Osteocyte (in vitro differentiated cells): ENCODE results near the gene PTPRF. TPM values are rescaled to one million over a fixed set of nuclear protein-coding genes. Genes with fewer than 3 reads are reported as not detected.

Source experiments
- DNase-seq: peaks from one replicate; pipeline ENCODE4 v3.0.0; 2021; ENCODE audit warnings: mixed read lengths; ENCODE audit not compliant: unreplicated experiment; ENCODE audit errors: extremely low spot score
- H3K27ac Mint-ChIP-seq: one replicate; pipeline ENCODE4 v1.8.0; 2021; ENCODE audit warnings: mild to moderate bottlenecking, mixed read lengths; ENCODE audit not compliant: unreplicated experiment
- H3K27me3 Mint-ChIP-seq: one replicate; pipeline ENCODE4 v1.8.0; 2021; ENCODE audit warnings: mixed read lengths; ENCODE audit not compliant: unreplicated experiment
- H3K36me3 Mint-ChIP-seq: one replicate; pipeline ENCODE4 v1.8.0; 2021; ENCODE audit warnings: mixed read lengths; ENCODE audit not compliant: unreplicated experiment
- H3K4me1 Mint-ChIP-seq: one replicate; pipeline ENCODE4 v1.8.0; 2021; ENCODE audit warnings: mixed read lengths; ENCODE audit not compliant: unreplicated experiment
- H3K4me3 Mint-ChIP-seq: one replicate; pipeline ENCODE4 v1.8.0; 2021; ENCODE audit warnings: mild to moderate bottlenecking, moderate library complexity, mixed read lengths; ENCODE audit not compliant: unreplicated experiment
- H3K9me3 Mint-ChIP-seq: one replicate; pipeline ENCODE4 v1.8.0; 2021; ENCODE audit warnings: mixed read lengths; ENCODE audit not compliant: unreplicated experiment
- total RNA-seq: library from RNA; stranded (reverse); gene quantifications from 2 replicates; pipeline ENCODE4 v1.2.1, GENCODE V29; 2021
- TF ChIP-seq, protein P1 (sequence below): fragments of 200-600 bp; sonication (generic); IDR thresholded peaks from 2 replicates; pipeline ENCODE4 v1.5.0; 2021; ENCODE audit warnings: antibody characterized with exemption, mild to moderate bottlenecking, moderate library complexity

The PTPRF gene
- total RNA-seq, 1 donor from 2014 or later = 37.3 TPM

GRCh38 chr1:43541141-43541540 is 10.5 kb downstream of the PTPRF start:
- DNase-seq = no peak
- no peak overlapping the region for H3K4me3 Mint-ChIP-seq
- H3K9me3 Mint-ChIP-seq = no peaks in the 10 kb centered on the region
- no peaks in the 10 kb centered on the region for H3K4me1 Mint-ChIP-seq
- H3K27ac Mint-ChIP-seq = no peak overlapping the region
- peaks cover 5% of the 10 kb centered on the region for H3K36me3 Mint-ChIP-seq
- H3K27me3 Mint-ChIP-seq = no peaks in the 10 kb centered on the region
- TF ChIP-seq, protein P1, sequence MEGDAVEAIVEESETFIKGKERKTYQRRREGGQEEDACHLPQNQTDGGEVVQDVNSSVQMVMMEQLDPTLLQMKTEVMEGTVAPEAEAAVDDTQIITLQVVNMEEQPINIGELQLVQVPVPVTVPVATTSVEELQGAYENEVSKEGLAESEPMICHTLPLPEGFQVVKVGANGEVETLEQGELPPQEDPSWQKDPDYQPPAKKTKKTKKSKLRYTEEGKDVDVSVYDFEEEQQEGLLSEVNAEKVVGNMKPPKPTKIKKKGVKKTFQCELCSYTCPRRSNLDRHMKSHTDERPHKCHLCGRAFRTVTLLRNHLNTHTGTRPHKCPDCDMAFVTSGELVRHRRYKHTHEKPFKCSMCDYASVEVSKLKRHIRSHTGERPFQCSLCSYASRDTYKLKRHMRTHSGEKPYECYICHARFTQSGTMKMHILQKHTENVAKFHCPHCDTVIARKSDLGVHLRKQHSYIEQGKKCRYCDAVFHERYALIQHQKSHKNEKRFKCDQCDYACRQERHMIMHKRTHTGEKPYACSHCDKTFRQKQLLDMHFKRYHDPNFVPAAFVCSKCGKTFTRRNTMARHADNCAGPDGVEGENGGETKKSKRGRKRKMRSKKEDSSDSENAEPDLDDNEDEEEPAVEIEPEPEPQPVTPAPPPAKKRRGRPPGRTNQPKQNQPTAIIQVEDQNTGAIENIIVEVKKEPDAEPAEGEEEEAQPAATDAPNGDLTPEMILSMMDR = no peak

GRCh38 chr1:43541721-43542401 is 11.2 kb downstream of the PTPRF start:
- Mint-ChIP-seq H3K36me3 (peaks cover 5% of the 10 kb centered on the region), H3K27ac (no peak overlapping the region), H3K4me1 (no peaks in the 10 kb centered on the region), H3K27me3 (no peaks in the 10 kb centered on the region), H3K9me3 (no peaks in the 10 kb centered on the region), H3K4me3 (no peak overlapping the region)
- no peak for DNase-seq
- TF ChIP-seq, protein P1 = no peak

DNA sequence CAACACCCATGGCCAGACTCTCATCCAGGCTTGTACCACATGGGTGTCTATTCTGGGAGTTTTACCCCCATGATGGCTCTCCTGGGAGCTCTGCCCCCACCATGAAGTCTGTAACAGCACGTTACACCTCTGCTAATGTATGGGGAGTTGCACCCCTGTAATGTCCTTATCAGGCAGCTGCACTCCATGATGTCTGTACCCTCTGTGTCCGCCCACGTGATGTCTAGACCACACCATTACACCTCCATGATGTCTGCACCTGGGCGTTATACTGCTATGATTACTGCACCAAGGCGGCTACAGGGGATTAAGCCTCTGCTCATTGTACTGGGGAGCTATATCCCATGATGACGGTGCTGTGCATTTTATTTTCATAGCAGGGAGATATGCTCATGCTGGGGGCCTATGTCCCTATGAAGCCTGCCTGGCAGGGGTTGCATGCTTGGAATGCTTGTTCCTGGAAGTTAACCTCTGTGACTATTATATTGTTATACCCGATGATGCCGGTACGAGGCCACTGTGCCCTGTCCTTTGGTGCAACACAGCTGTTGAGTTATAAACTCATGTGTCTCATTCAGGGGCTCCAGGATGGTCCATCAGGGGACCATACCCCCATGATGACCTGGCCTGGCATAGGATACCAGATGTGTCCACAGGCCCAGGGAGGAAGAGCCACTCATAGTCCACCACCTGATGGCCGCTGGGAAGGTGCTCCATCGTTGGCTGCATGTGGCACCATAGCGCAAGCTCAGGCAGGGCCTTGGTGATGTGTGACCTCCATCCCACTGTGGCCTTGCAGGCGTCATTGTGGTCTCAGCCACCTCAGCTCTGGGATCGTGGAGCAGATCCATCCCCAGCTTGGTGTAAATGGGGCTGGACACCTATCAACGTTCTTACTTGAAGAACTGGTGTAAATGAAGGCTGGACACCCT is 12.1 kb downstream of the PTPRF start:
- H3K36me3 Mint-ChIP-seq = peaks cover 5% of the 10 kb centered on the region
- H3K27ac Mint-ChIP-seq = no peak overlapping the region
- no peaks in the 10 kb centered on the region for H3K27me3 Mint-ChIP-seq
- H3K4me1 Mint-ChIP-seq = no peaks in the 10 kb centered on the region
- DNase-seq = no peak
- H3K4me3 Mint-ChIP-seq = no peak overlapping the region
- TF ChIP-seq, protein P1 = no peak
- H3K9me3 Mint-ChIP-seq = no peaks in the 10 kb centered on the region

DNA sequence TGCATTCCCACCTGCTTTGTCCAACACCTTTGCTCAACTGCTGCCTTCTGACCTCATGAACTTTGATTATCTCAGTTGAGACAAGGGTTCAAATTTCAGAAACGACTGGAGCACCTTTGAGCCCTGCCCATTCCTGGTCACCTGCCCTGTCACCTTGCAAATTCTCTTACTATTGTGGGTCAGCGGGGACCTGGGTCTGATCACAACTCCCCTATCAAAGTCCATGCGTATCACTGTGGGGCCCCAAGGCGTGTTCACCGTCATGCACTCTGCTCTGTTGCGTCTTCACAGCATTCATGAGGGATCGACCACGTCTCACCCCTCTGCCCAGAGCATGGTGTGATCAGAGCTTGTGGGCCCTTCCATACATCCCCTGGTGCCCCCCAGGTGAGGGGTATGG is 12.9 kb downstream of the PTPRF start:
- no peak overlapping the region for H3K27ac Mint-ChIP-seq

More for the DNA sequence above, 12.9 kb downstream of the PTPRF start:
- TF ChIP-seq, protein P1 = no peak
- H3K36me3 Mint-ChIP-seq = no peaks in the 10 kb centered on the region
- H3K4me1 Mint-ChIP-seq = no peaks in the 10 kb centered on the region
- H3K27me3 Mint-ChIP-seq = no peaks in the 10 kb centered on the region
- DNase-seq = no peak
- no peaks in the 10 kb centered on the region for H3K9me3 Mint-ChIP-seq
- no peak overlapping the region for H3K4me3 Mint-ChIP-seq
